ENCODE data around the gene CDK13.
A peak's percentile ranks its signal among the peaks of the same experiment; 100 is the strongest.
"Not testable (repeated sequence)": the region's sequence is repeated elsewhere in the genome, so short reads cannot be mapped to it uniquely, and the experiment has no call there.

CDK13 gene

GRCh38 chr7:40134428-40135316 is 184.6 kb downstream of the CDK13 start, which contains the start of the genes MPLKIP and SUGCT:
MPLKIP (minus strand) TSS chr7:40134622; CDS start chr7:40134567, 55 bp downstream.
SUGCT (plus strand) TSS chr7:40135005.
- peak; percentile 89 for DNase-seq (ENCODE audit: low read depth, low spot score)

GRCh38 chr7:40135317-40135610 is 185.2 kb downstream of the CDK13 start:
- DNase-seq (ENCODE audit: low read depth, low spot score), result no peak
- peak overlapping the region; percentile 92; the same call in 1 of the 2 replicates for H3K4me3 ChIP-seq (ENCODE audit: low read length)

More at GRCh38 chr7:40134428-40135316, 184.6 kb downstream of the CDK13 start, which contains the start of the genes MPLKIP and SUGCT:
- peak within 1 kb of the TSS; percentile 92 for H3K4me3 ChIP-seq (ENCODE audit: low read length)

DNA sequence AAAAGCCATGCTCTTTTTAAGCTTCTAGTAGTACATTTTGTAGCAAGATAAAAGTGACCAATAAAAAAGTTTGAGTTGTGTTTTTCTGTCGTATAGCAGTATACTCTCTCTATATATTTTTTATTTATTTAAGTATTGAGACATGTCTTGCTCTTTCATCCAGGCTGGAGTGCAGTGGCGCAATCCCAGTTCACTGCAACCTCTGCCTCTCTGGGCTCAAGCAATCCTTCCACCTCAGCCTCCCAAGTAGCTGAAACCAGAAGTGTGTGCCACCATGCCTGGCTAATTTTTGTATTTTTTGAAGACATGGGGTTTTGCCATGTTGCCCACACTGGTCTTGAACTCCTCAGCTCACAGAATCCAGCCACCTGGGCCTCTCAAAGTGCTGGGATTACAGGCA is 187.5 kb downstream of the CDK13 start:
- no peak overlapping the region for H3K4me3 ChIP-seq (ENCODE audit: low read length)
- no peak for DNase-seq (ENCODE audit: low read depth, low spot score)

DNA sequence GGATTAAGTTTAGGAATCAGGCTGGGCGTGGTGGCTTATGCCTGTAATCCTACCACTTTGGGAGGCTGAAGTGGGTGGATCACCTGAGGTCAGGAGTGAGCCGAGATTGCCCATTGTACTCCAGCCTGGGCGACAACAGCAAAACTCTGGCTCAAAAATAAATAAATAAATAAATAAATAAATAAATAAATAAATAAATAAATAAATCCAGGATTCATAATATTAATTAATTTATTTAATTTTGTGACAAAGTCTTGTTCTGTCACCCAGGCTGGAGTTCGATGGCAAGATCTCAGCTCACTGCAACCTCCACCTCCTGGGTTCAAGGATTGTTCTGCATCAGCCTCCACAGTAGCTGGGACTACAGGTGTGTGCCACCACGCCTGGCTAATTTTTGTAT is 188.9 kb downstream of the CDK13 start:
- H3K4me3 ChIP-seq (ENCODE audit: low read length), result no peak overlapping the region
- no peak for DNase-seq (ENCODE audit: low read depth, low spot score)

GRCh38 chr7:40139891-40140290 is 189.8 kb downstream of the CDK13 start:
- H3K4me3 ChIP-seq (ENCODE audit: low read length); DNase-seq (ENCODE audit: low read depth, low spot score): not testable (repeated sequence)

DNA sequence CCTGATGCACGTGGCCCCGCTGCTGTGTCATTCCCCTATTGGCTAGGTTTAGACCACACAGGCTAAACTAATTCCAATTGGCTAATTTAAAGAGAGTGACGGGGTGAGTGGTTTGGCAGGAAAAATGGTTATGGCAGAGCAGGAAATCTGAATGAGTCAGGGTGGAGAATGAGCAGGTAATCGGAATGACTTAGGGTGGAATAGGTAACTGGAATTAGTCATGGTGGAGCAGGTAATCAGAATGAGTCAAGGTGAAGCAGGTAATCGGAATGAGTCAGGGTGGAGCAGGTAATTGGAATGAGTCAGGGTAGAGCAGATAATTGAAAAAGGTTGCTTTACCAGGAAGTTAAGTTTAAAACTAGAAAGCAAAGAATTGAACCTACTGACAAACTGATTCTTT is 191.9 kb downstream of the CDK13 start:
- H3K4me3 ChIP-seq (ENCODE audit: low read length); DNase-seq (ENCODE audit: low read depth, low spot score): not testable (repeated sequence)

- not testable (repeated sequence) for H3K4me3 ChIP-seq (ENCODE audit: low read length); DNase-seq (ENCODE audit: low read depth, low spot score)
Observed at GRCh38 chr7:40145596-40146130, 195.6 kb downstream of the CDK13 start.

DNA sequence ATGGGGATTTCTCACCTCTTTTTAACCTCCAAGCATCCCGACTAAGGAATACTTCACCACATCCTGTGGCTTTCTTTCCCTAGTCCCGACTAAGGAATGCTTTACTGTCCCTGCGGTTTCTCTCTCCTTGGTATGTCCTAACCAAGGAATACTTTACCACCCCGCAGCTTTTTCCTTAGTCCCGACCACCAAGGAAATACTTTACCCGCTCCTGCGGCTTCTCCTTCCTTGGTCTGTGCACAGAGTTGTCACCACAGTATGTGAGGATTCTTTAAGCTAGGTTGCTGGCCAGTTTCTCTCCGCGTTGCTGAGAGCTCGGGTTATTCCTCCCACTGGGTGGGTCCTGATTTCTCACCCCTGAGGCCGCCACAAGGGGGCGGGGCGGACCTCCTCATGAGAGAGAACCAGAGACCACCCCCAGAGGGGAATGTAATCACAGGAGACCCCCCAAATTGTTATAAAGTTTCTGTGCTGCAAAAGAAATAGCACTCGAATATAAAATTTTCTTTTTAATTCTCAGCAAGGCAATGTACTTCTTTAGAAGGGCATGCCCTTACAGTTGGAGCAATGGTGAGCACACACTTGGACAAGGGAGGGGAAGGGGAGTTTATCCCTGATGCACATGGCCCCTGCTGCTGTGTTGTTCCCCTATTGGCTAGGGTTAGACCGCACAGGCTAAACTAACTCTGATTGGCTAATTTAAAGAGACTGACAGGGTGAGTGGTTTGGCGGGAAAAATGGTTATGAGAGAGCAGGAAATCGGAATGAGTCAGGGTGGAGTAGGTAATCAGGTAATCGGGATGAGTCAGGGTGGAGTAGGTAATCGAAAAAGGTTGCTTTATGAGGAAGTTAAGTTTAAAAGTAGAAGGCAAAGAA is 197.6 kb downstream of the CDK13 start:
- H3K4me3 ChIP-seq (ENCODE audit: low read length), result no peak overlapping the region
- no peak for DNase-seq (ENCODE audit: low read depth, low spot score)

DNA sequence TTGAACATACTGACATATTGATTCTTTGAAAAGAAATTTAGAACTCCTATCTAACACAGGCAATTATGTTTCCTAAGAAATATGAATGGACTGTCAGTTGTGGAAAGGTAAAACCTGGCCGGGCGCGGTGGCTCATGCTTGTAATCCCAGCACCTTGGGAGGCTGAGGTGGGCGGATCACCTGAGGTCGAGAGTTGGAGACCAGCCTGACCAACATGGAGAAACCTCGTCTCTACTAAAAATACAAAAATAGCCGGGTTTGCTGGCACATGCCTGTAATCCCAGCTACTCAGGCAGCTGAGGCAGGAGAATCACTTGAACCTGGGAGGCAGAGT is 198.2 kb downstream of the CDK13 start:
- not testable (repeated sequence) for DNase-seq (ENCODE audit: low read depth, low spot score); H3K4me3 ChIP-seq (ENCODE audit: low read length)

DNA sequence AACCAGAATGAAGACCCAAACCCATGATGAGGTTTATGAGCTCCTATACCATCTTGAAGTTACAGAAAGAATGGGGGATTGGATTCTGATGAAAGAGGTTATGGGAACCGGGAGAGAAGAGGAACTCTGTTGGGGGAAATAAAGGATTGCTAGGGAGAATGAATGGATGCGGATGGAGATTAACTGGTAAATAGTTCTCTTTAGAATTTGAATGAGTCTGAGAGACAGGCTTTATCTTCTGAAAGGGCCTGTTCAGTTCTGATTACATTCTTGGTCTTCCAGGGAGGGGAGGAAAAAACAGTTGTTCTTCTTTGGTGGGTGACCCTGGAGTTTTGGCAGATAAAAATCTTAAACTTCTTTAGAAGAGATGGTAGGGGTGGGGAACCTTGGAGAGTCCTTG is 198.6 kb downstream of the CDK13 start:
- DNase-seq (ENCODE audit: low read depth, low spot score), result no peak
- no peak overlapping the region for H3K4me3 ChIP-seq (ENCODE audit: low read length)

Measured in Jurkat, Clone E6-1 (cell line).